ENCODE measurements around the gene AGBL5. TPM values are rescaled to one million over a fixed set of nuclear protein-coding genes. Genes with fewer than 3 reads are reported as not detected.
A peak's percentile ranks its signal among the peaks of the same experiment; 100 is the strongest.

The AGBL5 gene, protein sequence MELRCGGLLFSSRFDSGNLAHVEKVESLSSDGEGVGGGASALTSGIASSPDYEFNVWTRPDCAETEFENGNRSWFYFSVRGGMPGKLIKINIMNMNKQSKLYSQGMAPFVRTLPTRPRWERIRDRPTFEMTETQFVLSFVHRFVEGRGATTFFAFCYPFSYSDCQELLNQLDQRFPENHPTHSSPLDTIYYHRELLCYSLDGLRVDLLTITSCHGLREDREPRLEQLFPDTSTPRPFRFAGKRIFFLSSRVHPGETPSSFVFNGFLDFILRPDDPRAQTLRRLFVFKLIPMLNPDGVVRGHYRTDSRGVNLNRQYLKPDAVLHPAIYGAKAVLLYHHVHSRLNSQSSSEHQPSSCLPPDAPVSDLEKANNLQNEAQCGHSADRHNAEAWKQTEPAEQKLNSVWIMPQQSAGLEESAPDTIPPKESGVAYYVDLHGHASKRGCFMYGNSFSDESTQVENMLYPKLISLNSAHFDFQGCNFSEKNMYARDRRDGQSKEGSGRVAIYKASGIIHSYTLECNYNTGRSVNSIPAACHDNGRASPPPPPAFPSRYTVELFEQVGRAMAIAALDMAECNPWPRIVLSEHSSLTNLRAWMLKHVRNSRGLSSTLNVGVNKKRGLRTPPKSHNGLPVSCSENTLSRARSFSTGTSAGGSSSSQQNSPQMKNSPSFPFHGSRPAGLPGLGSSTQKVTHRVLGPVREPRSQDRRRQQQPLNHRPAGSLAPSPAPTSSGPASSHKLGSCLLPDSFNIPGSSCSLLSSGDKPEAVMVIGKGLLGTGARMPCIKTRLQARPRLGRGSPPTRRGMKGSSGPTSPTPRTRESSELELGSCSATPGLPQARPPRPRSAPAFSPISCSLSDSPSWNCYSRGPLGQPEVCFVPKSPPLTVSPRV
- 100 to 1,000 TPM; 227 to 294 TPM for total RNA-seq
- 784 TPM for polyA plus RNA-seq (ENCODE audit: insufficient read depth, low read depth, low replicate concordance)
- long read RNA-seq, donor 1, transcript AGBL5-201 (11 exons, 2,382 nt), result major isoform, 12 of 1,143 reads
- long read RNA-seq, donor 1, partial matches to known transcripts, result 101 of 1,143 reads
- long read RNA-seq, donor 1, other reads (novel, unspliced or antisense), result 1,025 of 1,143 reads
- long read RNA-seq, donor 2, transcript AGBL5-201 (11 exons, 2,382 nt), result major isoform, 9 of 630 reads
- long read RNA-seq, donor 2, partial matches to known transcripts, result 202 of 630 reads
- long read RNA-seq, donor 2, other reads (novel, unspliced or antisense), result 416 of 630 reads

GRCh38 chr2:27050996-27051901, at the start of gene AGBL5:
AGBL5 (plus strand) TSS chr2:27051668; CDS start chr2:27052959, 1,291 bp downstream.
- Histone ChIP-seq H3K36me3 (ENCODE audit: low read depth, missing control alignments) (no peaks in the 10 kb centered on the region), H3K9me3 (no peaks in the 10 kb centered on the region), H3K27ac (peak within 1 kb of the TSS; percentile 94 to 95), H3K4me1 (peaks cover 8% of the 10 kb centered on the region), H3K27me3 (no peaks in the 10 kb centered on the region), H3K4me3 (peak within 1 kb of the TSS; percentile 96 to 97)
- TF ChIP-seq, protein P1, sequence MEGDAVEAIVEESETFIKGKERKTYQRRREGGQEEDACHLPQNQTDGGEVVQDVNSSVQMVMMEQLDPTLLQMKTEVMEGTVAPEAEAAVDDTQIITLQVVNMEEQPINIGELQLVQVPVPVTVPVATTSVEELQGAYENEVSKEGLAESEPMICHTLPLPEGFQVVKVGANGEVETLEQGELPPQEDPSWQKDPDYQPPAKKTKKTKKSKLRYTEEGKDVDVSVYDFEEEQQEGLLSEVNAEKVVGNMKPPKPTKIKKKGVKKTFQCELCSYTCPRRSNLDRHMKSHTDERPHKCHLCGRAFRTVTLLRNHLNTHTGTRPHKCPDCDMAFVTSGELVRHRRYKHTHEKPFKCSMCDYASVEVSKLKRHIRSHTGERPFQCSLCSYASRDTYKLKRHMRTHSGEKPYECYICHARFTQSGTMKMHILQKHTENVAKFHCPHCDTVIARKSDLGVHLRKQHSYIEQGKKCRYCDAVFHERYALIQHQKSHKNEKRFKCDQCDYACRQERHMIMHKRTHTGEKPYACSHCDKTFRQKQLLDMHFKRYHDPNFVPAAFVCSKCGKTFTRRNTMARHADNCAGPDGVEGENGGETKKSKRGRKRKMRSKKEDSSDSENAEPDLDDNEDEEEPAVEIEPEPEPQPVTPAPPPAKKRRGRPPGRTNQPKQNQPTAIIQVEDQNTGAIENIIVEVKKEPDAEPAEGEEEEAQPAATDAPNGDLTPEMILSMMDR (IDR thresholded peaks at IDR 0.05), result no peak
- TF ChIP-seq POLR2A (IDR thresholded peaks at IDR 0.05), result no peak
- WGBS, 2 donors, result 0% methylated on average over 33 to 56 of the region's 67 CpGs
- DNase-seq, result peak; percentile 98
- intact Hi-C loops (cut with DNase I; ENCODE audit: low total_unique reads), result no loop called here

GRCh38 chr2:27001950-27002349, 49.5 kb upstream of the AGBL5 start:
- Histone ChIP-seq H3K4me1 (peaks cover 6% of the 10 kb centered on the region), H3K9me3 (no peaks in the 10 kb centered on the region), H3K27me3 (no peaks in the 10 kb centered on the region), H3K36me3 (ENCODE audit: low read depth, missing control alignments) (no peaks in the 10 kb centered on the region), H3K27ac (no peak overlapping the region), H3K4me3 (no peak overlapping the region)
- 32 to 66% methylated on average over 5 of the region's 5 CpGs for WGBS, 2 donors
- TF ChIP-seq, protein P1 (IDR thresholded peaks at IDR 0.05), result no peak
- TF ChIP-seq POLR2A (IDR thresholded peaks at IDR 0.05), result no peak
- intact Hi-C loops (cut with DNase I; ENCODE audit: low total_unique reads), result no loop called here
- peak; percentile 46 for DNase-seq

GRCh38 chr2:27003007-27003406, 48.5 kb upstream of the AGBL5 start:
- intact Hi-C loops (cut with DNase I; ENCODE audit: low total_unique reads), result no loop called here
- WGBS, 2 donors, result 86 to 88% methylated on average over 4 of the region's 4 CpGs
- no peak for DNase-seq
- Histone ChIP-seq H3K4me1 (peaks cover 6% of the 10 kb centered on the region), H3K4me3 (no peak overlapping the region), H3K36me3 (ENCODE audit: low read depth, missing control alignments) (no peaks in the 10 kb centered on the region), H3K27ac (no peak overlapping the region), H3K9me3 (no peaks in the 10 kb centered on the region), H3K27me3 (no peaks in the 10 kb centered on the region)
- no peak for TF ChIP-seq POLR2A (IDR thresholded peaks at IDR 0.05)
- TF ChIP-seq, protein P1 (IDR thresholded peaks at IDR 0.05), result no peak

DNA sequence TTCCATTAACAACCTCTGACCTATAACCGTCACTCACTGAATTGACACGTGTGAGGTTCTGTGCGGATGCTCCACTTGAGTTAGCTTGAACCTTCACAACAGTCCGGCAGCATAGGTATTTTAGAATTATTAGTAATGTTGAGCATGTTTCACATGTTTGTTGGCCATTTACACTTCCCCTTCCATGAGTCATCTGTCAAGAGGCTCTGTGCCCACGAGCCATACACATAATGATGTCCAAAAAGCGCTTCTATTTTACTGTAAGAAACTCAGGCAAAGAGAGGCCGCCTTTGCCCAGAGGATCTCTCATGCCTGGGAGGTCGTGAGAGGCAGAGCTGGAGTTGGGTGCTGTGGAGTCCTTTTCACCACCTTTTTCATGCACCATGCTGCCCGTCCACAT, 47.6 kb upstream of the AGBL5 start:
- Histone ChIP-seq H3K9me3 (no peaks in the 10 kb centered on the region), H3K27ac (no peak overlapping the region), H3K4me1 (peaks cover 6% of the 10 kb centered on the region), H3K36me3 (ENCODE audit: low read depth, missing control alignments) (no peaks in the 10 kb centered on the region), H3K4me3 (no peak overlapping the region), H3K27me3 (no peaks in the 10 kb centered on the region)
- DNase-seq, result no peak
- TF ChIP-seq, protein P1 (IDR thresholded peaks at IDR 0.05), result no peak
- no peak for TF ChIP-seq POLR2A (IDR thresholded peaks at IDR 0.05)
- intact Hi-C loops (cut with DNase I; ENCODE audit: low total_unique reads), result no loop called here
- WGBS, 2 donors, result 85 to 87% methylated on average over 9 of the region's 9 CpGs

All from testis (tissue), 5 donors.